ENCODE results near the gene LRPAP1. TPM values are rescaled to one million over a fixed set of nuclear protein-coding genes. Genes with fewer than 3 reads are reported as not detected.
"Not testable (repeated sequence)": the region's sequence is repeated elsewhere in the genome, so short reads cannot be mapped to it uniquely, and the experiment has no call there.

LRPAP1 gene
- total RNA-seq, 1 experiment from 2014 or later: 113 TPM

DNA sequence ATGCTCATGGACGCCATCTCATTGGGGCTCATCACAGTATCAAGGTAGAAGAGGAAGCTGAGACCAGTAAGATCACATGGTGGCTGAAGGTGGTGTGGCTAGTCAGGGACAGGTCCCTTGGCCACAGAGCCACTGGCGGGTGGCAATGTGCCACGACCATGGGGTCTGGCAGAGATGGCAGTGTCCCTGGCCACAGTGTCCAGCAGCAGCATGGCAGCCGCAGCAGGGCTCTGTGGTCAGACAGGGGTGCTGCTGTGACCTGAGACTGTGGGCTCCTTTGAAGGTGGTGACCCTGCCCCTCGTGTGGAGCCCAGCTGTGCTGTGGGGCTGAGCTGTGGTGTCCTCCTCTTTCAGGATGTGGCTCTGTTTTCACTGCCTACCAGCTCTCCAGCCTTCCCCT is 71.3 kb downstream of the LRPAP1 start:
- DNase-seq (ENCODE audit: low read depth): no peak

DNA sequence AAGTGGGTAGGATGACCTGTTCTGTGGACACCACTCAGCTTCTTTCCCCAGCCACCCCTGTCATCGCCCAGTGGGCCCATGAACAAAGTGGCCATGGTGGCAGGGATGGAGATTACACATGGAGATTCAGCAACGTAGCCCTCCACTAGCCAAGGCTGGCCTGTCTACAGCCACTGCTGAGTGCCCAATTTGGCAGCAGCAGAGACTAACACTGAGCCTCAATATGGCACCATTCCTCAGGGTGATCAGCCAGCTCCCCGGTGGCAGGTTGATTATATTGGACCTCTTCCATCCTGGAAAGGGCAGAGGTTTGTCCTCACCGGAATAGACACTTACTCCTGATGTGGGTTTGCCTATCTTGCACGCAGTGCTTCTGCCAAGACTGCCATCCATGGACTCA is 73.1 kb downstream of the LRPAP1 start:
- DNase-seq (ENCODE audit: low read depth): not testable (repeated sequence)

DNA sequence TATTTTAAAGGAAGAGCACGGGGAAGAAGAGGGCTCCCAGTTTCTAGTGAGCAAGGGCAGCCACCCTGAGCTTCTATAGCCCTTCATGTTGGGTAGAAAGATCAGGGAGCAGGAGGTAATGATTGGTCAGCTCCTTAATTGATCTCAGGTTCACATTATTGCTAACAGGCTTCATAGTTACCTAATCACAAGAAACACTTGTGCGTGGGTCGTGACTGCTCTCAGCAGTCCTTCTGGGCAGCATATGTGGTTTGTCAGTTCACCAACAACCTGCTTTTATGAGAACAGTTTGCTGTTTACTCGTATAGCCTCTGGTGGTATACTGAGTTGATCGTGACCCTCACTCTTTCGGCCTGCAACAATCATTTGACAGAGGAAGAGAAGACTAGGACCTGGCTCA is 73.9 kb downstream of the LRPAP1 start:
- DNase-seq (ENCODE audit: low read depth): no peak

DNA sequence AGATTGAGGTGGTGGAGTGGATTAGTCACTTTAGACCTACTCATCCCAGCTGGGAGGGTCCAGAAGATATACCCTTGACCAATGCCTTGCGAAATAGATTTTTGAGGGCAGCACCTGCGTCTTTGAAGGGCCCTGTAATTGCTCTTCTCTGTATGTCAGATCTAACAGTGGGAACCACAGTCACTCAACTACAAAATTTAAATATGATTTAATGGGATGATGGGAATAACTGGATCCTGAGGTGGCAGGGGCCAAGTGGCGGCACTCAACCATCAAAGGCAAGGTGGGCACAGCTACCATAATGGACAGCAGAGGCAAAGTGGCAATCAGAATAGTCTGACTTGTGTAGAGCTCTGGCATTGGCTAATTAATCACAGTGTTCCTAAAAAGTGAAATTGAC is 76.6 kb downstream of the LRPAP1 start:
- DNase-seq (ENCODE audit: low read depth): not testable (repeated sequence)

Other genes with a start within 250 kb of the LRPAP1 start
- gene RGS12, start 239.4 kb downstream of the LRPAP1 start, total RNA-seq (2014; rRNA removed; shearing (Covaris generic)): 15.1 and 38.9 TPM in 2 replicates
- gene HGFAC, start 90.5 kb downstream of the LRPAP1 start, total RNA-seq (2014; rRNA removed; shearing (Covaris generic)): not detected in 2 replicates
- 0.11 and 2.0 TPM in 2 replicates for gene DOK7, start 69.1 kb downstream of the LRPAP1 start, total RNA-seq (2014; rRNA removed; shearing (Covaris generic))
- 0.45 and 1.1 TPM in 2 replicates for gene ADRA2C, start 234.0 kb upstream of the LRPAP1 start, total RNA-seq (2014; rRNA removed; shearing (Covaris generic))

All from Daoy (cell line).